GM19468 (cell line): ENCODE data around the gene DNAJC22.
"Not testable (repeated sequence)": the region's sequence is repeated elsewhere in the genome, so short reads cannot be mapped to it uniquely, and the experiment has no call there.

ENCODE experiments used
- ATAC-seq: cut with Tn5 transposase; IDR thresholded peaks from one replicate; pipeline ENCODE4 v1.9.1; 2021; ENCODE audit warnings: mild to moderate bottlenecking, moderate library complexity, moderate number of reproducible peaks; ENCODE audit not compliant: unreplicated experiment; ENCODE audit errors: extremely low read depth

DNAJC22 gene

GRCh38 chr12:49330631-49331379, 15.9 kb upstream of the DNAJC22 start:
- ATAC-seq, result no peak

GRCh38 chr12:49331380-49332222, 15.1 kb upstream of the DNAJC22 start:
- no peak for ATAC-seq

- ATAC-seq, result no peak
These were observed 14.2 kb upstream of the DNAJC22 start for GRCh38 chr12:49332441-49332861.

GRCh38 chr12:49332891-49333371, 13.8 kb upstream of the DNAJC22 start:
- no peak for ATAC-seq

- ATAC-seq, result not testable (repeated sequence)
These were observed 12.9 kb upstream of the DNAJC22 start for GRCh38 chr12:49333778-49334177.

GRCh38 chr12:49334226-49334625, 12.5 kb upstream of the DNAJC22 start:
- no peak for ATAC-seq

- ATAC-seq, result no peak
These were observed 12.0 kb upstream of the DNAJC22 start for GRCh38 chr12:49334681-49335080.

GRCh38 chr12:49335118-49335954, 11.4 kb upstream of the DNAJC22 start:
- no peak for ATAC-seq

- no peak for ATAC-seq
These were observed 10.6 kb upstream of the DNAJC22 start for GRCh38 chr12:49335955-49336644.

GRCh38 chr12:49336645-49337584, 9.8 kb upstream of the DNAJC22 start, which contains the start of gene C1QL4:
C1QL4 (minus strand) TSS chr12:49337188; CDS start chr12:49336477, 711 bp downstream.
- no peak for ATAC-seq

GRCh38 chr12:49338830-49339463, 7.7 kb upstream of the DNAJC22 start:
- no peak for ATAC-seq

GRCh38 chr12:49339464-49339861, 7.2 kb upstream of the DNAJC22 start:
- ATAC-seq, result no peak

- no peak for ATAC-seq
These were observed 6.4 kb upstream of the DNAJC22 start for GRCh38 chr12:49340095-49340870.

GRCh38 chr12:49340971-49341776, 5.5 kb upstream of the DNAJC22 start:
- no peak for ATAC-seq

- no peak for ATAC-seq
These were observed 5.0 kb upstream of the DNAJC22 start for GRCh38 chr12:49341777-49342065.

- ATAC-seq, result no peak
These were observed 4.4 kb upstream of the DNAJC22 start for GRCh38 chr12:49342066-49342913.
